ENCODE data around the gene EXOSC7. TPM values are rescaled to one million over a fixed set of nuclear protein-coding genes. Genes with fewer than 3 reads are reported as not detected.

The EXOSC7 gene
- total RNA-seq, 1 experiment from 2014 or later, result 52.0 TPM

DNA sequence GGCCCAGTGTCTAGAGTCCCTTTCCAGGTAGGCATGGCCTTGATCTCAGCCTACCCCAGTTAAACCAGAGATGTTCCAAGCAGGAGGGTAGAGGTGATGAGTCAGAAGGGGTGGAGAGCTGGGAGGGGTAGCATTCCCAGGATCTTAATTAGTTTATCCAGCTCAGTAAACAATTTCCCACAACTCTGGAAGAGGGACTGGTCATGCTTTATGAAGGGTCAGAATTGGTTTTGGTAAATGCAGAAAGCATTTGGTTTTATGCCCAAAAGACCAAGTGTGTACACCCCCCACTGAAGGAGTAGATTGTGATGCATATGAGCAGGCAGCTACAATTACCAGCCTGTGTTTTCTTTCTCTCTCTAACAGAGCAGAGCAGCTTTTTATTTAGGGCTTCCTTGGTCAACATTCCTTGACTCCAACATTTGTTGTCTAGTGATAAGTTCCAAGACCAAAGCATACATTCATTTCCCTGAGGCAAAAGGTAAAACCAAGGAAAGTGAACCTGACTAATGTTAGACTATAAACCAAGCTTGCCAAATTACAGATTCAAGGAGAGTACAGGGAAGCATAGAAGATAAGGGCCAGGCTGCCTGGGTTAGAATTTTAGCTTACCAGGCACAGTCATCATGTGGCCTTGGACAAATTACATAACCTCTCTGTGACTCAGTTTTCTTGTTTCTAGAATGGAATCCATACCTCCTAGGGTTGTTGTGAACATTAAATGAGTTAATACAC, 17.6 kb downstream of the EXOSC7 start:
- peak; percentile 74 for DNase-seq (ENCODE audit: low read depth)

GRCh38 chr3:44995142-44995770, 19.2 kb downstream of the EXOSC7 start:
- DNase-seq (ENCODE audit: low read depth), result peak; percentile 21

GRCh38 chr3:44996556-44996969, 20.5 kb downstream of the EXOSC7 start:
- no peak for DNase-seq (ENCODE audit: low read depth)

- DNase-seq (ENCODE audit: low read depth), result no peak
Measured at GRCh38 chr3:44999782-45000181, 23.7 kb downstream of the EXOSC7 start.

DNA sequence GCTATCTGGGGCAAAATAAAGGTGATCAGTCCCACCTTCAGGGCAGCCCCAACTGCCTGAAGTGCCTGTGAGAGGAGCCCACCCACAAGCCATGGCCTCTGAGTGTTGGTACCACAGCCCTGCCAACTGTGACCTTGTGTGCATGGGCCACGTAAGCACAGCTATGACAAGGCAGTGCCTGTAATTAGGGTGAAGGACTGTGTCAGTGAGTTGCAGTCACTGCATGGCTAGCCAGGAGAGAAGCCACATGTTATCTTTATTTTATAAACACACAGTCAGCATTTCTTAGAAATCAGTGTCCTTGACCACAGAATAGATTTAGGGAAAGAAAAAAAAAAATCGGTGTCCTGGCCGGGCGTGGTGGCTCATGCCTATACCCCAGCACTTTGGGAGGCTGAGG, 24.8 kb downstream of the EXOSC7 start:
- DNase-seq (ENCODE audit: low read depth), result no peak

DNA sequence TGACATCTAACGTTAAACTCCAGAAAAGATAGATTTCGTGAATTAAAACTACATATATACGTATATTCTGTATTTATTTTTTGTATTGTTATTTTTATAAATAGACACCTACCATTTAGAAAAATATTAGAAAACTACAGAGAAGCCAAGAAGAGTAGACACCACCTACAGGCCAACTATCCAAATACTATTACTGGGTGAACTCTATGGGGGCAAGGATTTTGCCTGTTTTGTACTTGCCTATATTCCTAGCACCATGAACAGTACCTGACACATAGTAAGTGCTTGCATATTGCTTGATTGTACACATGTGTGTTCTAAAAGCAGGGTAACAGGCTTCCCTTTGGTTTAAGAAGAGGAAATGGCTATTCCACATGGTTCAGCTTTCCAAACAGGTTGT, 25.7 kb downstream of the EXOSC7 start:
- DNase-seq (ENCODE audit: low read depth), result no peak

DNA sequence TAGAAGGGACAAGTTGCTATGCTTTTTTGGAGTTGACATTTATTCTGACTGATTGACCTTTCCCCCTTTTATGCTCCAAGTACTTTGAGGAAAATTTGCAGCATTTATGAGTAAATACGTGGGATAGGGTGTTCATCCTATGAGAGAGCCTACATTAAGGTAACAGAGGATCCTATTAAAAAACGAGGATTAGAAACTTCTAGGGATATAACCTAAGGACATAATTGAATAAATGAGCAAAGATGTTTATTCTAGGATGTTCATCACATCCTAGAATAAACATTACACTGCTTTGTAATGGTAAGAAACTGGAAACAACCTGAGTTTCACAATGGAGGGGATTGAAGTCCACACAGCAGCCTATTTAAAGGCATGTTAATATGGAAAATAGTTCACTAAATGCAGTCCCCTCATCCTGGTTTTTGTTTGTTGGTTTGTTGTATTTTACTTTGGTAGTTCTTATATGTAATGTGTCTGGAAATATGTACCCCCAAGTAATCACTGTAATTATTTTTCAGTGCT, 26.2 kb downstream of the EXOSC7 start:
- no peak for DNase-seq (ENCODE audit: low read depth)

- no peak for DNase-seq (ENCODE audit: low read depth)
Measured at GRCh38 chr3:45002720-45003119, 26.7 kb downstream of the EXOSC7 start.

DNA sequence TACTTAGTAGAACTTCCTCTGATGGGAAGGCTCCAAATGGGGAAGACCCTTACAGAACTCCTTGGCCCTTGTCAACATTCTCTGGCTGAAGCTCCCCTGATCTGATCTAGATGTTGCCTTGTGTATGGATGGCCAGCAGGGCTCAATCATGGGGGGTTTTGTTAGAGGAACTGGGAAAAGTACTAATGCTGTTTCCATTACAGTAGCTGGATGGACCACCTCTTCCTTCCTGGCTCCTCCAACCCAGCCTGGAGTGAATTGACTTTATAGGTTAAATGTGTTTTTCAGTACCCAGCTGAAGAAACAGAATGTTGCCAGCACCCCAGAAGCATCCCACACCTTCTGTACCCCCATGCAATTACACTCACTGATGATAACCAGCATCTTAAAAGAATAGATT, 27.4 kb downstream of the EXOSC7 start:
- DNase-seq (ENCODE audit: low read depth), result no peak

DNA sequence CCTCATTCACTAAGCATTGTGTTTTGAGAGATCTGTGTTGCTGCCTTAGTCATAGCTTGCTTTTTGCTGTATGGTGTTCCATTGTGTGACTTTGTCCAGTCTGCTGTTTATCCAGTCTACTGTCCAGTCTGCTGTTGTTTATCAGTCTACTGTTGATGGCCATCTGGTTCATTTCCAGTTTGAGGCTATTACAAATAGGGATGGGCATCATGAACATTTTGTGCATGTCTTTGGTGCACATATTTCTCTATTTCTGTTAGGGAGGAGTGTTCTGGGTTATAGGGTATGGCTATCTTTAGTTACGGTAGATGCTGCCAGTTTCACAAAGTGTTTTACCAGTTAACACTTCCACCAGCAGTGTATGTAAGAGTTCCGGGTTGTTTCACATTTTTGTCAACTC, 27.8 kb downstream of the EXOSC7 start:
- DNase-seq (ENCODE audit: low read depth), result no peak

DNA sequence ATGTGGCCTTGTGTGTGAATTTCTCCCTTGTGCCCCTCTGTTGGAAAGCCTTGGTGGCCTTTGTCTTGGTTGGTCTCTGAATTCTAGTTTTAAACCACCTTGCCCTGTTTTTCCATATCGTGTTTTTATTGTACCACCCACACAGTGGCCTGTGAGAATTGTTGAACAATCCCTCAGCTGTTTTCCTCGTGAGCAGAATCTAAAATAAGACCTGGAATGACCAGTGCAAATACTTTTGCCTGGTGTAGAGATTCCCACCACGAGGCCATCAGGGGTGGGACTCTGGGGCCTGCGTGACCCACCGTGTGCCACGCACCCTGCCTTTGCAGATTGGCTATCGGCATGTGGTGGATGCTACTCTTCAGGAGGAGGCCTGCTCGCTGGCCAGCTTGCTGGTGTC, 31.0 kb downstream of the EXOSC7 start:
- no peak for DNase-seq (ENCODE audit: low read depth)

DNA sequence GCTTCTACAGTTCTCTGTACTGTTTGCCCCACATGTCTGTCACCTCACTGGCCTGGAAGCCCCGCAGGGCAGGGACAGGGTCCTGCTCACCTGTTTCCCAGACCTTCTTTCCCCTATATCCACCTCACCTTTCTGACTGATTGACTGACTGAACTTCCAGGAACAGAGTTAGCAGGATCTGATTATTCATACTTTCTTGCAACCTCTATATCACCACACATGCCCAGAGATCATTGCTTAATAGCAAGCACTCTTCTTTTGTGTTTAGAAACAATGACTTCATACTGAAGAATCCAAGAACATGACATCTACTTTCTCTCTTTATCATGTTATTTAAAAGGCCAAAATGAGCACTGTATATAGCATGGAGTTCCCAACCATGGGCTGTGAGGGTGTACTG, 32.1 kb downstream of the EXOSC7 start:
- DNase-seq (ENCODE audit: low read depth), result no peak

DNA sequence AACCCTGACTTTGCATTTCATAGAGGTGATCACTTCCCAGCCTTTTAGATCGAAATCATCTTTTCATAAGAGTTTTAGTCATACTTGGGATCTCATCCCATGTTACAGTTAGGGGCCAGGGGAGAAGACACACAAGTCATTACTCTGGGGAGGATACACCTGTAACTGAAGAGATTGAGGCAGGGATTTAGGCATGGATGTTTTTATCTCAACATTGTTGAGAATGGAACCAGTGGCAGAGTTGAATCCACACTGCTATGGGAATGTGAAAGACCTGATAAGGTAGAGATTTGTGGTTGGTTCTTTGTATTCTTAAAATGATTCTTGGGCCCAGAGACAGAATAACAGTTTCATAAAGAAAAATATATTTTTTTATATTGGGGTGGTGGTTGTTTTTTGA, 33.8 kb downstream of the EXOSC7 start:
- DNase-seq (ENCODE audit: low read depth), result no peak

- DNase-seq (ENCODE audit: low read depth), result peak; percentile 72
Measured at GRCh38 chr3:45010811-45011333, 34.8 kb downstream of the EXOSC7 start.

GRCh38 chr3:45011756-45012508, 35.9 kb downstream of the EXOSC7 start:
- DNase-seq (ENCODE audit: low read depth), result peak; percentile 79

DNA sequence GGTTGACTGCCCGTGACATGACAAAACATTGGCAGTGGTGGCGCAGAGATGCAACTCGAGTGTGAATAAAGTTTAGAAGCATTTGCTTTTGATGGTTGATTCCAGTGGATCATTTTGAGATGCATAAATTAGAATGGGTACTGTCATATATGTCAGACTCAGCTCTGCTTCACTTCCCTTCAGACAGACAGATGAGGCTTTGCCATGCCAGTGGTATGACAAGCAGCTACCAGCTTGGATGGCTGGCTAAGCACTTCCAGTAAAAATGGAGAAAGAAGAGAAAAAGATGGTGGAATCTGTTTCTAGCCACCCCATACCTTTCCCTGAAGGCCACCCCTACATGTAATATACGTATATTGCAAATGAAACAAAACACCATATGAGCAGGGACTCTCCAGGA, 36.5 kb downstream of the EXOSC7 start:
- DNase-seq (ENCODE audit: low read depth), result no peak

- DNase-seq (ENCODE audit: low read depth), result no peak
Measured at GRCh38 chr3:45016916-45017315, 40.9 kb downstream of the EXOSC7 start.

GRCh38 chr3:45017821-45018220, 41.8 kb downstream of the EXOSC7 start:
- no peak for DNase-seq (ENCODE audit: low read depth)

DNA sequence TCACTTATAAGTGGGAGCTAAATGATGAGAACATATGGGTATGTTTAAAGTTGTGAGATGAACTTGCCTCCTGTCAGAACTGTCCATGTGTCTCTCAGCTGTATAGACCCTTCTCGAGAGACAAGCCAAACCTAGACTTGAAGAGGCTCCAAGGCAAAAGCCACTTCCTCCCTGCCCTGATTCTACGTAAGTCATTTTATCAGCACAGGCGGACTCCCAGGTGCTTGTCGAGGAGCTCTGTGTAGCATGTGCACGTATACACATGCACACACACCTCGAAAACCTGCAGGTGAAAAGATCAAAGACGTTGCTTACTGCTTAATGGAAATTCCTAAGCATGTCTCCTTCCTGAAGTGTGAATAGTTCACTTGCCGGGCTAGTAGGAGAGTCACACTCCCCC, 44.5 kb downstream of the EXOSC7 start:
- DNase-seq (ENCODE audit: low read depth), result no peak

- no peak for DNase-seq (ENCODE audit: low read depth)
Measured at GRCh38 chr3:45021524-45022297, 45.7 kb downstream of the EXOSC7 start.

DNA sequence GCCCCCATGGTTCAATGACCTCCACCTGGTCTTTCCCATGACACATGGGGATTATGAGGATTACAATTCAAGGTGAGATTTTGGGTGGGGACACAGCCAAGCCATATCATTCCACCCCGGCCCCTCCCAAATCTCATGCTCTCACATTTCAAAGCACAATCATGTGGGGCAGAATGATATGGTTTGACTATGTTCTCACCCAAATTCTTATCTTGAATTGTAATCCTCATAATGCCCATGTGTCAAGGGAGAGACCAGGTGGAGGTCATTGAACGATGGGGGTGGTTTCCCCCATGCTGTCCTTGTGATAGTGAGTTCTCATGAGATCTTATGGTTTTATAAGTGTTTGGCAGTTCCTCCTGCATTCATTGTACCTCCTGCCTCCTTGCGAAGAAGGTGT, 47.6 kb downstream of the EXOSC7 start:
- DNase-seq (ENCODE audit: low read depth), result no peak
